Thyroid gland (tissue), 4 donors: ENCODE data around the gene IGFBP5.

Source experiments
- POLR2A ChIP-seq, 2 donors: fragments of 450-650 bp; IDR thresholded peaks; one replicate each; pipeline ENCODE4 v1.6.1; 2017; ENCODE audit warnings: antibody characterized with exemption in 2 of 2, mild to moderate bottlenecking in 2 of 2, moderate library complexity in 1 of 2
- TF ChIP-seq, protein P1 (sequence below), 6 experiments: fragments of 200-600 bp in 3 of 6; fragments of 450-650 bp in 3 of 6; sonication (generic) in 3 of 6; IDR thresholded peaks; one replicate each; pipeline ENCODE4 v1.5.1; 2016 to 2019; ENCODE audit warnings: antibody characterized with exemption in 6 of 6, mild to moderate bottlenecking in 2 of 6, inconsistent platforms in 1 of 6, moderate library complexity in 1 of 6

DNA sequence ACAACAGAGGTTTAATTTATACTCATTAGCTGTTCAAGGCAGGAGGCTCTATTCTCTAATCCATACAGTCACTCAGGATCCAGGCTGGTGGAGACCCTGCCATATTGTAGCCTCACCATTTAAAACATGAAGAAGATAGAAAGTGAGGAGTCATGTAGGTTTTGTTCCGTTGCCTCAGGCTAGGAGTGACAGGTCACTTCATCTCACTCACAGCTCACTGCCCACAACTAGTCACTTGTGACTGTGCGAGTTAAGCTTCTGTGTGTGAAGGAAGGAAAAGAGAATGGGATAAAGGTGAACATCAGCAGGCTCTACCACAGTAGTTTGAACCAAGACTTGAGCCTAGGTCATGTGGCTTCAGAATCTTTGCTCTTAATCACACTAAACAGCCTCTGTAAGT, 71.1 kb downstream of the IGFBP5 start:
- TF ChIP-seq POLR2A (IDR thresholded peaks at IDR 0.05) = no peak
- TF ChIP-seq, protein P1, sequence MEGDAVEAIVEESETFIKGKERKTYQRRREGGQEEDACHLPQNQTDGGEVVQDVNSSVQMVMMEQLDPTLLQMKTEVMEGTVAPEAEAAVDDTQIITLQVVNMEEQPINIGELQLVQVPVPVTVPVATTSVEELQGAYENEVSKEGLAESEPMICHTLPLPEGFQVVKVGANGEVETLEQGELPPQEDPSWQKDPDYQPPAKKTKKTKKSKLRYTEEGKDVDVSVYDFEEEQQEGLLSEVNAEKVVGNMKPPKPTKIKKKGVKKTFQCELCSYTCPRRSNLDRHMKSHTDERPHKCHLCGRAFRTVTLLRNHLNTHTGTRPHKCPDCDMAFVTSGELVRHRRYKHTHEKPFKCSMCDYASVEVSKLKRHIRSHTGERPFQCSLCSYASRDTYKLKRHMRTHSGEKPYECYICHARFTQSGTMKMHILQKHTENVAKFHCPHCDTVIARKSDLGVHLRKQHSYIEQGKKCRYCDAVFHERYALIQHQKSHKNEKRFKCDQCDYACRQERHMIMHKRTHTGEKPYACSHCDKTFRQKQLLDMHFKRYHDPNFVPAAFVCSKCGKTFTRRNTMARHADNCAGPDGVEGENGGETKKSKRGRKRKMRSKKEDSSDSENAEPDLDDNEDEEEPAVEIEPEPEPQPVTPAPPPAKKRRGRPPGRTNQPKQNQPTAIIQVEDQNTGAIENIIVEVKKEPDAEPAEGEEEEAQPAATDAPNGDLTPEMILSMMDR (IDR thresholded peaks at IDR 0.05) = no peak
